Activated naive CD4-positive, alpha-beta T cell treated with anti-CD3 and anti-CD28 coated beads, Interleukin-2, amount 50 U/mL, for 72 hours (primary cell): ENCODE data around the gene DEFB129. TPM values are rescaled to one million over a fixed set of nuclear protein-coding genes. Genes with fewer than 3 reads are reported as not detected.
"Not testable (repeated sequence)": the region's sequence is repeated elsewhere in the genome, so short reads cannot be mapped to it uniquely, and the experiment has no call there.

Experiments used
- ATAC-seq, 2 donors: fragments of 150-1000 bp; cut with Tn5 transposase; 2 replicates each; pipeline ENCODE4 v1.10.0; 2021; ENCODE audit warnings: mild to moderate bottlenecking in 2 of 2, moderate library complexity in 2 of 2
- DNase-seq, 2 donors: peaks; one replicate each; pipeline ENCODE4 v3.0.0; 2021 to 2022; ENCODE audit warnings: low spot score in 2 of 2
- H3K27ac Mint-ChIP-seq, 2 donors: one replicate each; pipeline ENCODE4 v1.8.0; 2022; ENCODE audit warnings: mild to moderate bottlenecking in 2 of 2, mixed read lengths in 2 of 2
- H3K36me3 Mint-ChIP-seq, 2 donors: one replicate each; pipeline ENCODE4 v1.8.0; 2022; ENCODE audit warnings: mixed read lengths in 2 of 2
- H3K9me3 Mint-ChIP-seq, 2 donors: one replicate each; pipeline ENCODE4 v1.8.0; 2022; ENCODE audit warnings: mixed read lengths in 2 of 2
- total RNA-seq, 2 donors: library from RNA; stranded (reverse); gene quantifications; one replicate each; pipeline ENCODE4 v1.2.3, GENCODE V29; 2022

Gene DEFB129
- total RNA-seq, 2 donors from 2014 or later = not detected

DNA sequence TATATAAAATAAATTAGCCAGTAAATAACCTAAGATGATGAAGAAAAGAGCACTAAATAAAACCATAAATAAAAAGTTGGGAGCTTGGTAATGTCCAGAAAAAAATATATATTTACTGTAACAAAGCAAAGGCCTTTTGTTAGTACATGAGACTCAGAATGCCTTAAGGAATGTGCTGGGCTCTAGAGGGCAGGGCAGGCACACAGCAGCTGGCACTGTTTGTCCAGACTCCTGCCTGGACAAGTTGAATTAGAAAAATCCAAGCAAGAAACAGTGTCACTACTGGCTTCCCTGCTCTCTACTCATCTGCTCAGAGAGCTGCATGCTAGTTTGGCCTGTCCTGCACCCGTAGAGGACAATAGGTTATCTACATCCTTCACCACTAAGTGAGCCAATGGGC lies 8.8 kb downstream of the DEFB129 start:
- DNase-seq (no peak), ATAC-seq (no peak)
- H3K27ac Mint-ChIP-seq = no peak overlapping the region
- no peaks in the 10 kb centered on the region for H3K36me3 Mint-ChIP-seq
- peaks cover 0 to 4% of the 10 kb centered on the region in 2 donors for H3K9me3 Mint-ChIP-seq

DNA sequence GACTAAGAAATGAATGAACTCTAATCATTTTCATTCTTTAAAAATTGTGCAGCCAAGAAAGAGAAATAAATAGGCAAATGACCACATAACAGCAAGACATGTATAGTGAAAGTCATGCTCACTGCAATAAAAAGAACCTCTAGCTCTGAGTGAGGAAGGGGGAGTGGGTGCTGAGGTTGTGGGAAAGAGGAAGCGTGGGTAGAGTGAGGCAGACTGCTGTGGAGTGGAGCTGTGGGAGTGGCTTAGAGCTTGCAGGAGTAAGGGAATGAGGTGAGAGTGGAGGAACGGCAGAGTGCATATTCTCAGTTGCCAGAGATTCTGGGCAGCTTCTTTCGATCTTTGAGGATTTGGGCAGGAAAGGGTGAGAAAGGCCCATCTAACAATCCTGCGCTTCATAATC lies 10.4 kb downstream of the DEFB129 start:
- DNase-seq = peak in 1 of 2 donors; percentile 22
- no peaks in the 10 kb centered on the region for H3K9me3 Mint-ChIP-seq
- H3K36me3 Mint-ChIP-seq = no peaks in the 10 kb centered on the region
- ATAC-seq = peak; percentile 85 to 95
- peak overlapping the region; percentile 79 to 87 for H3K27ac Mint-ChIP-seq

DNA sequence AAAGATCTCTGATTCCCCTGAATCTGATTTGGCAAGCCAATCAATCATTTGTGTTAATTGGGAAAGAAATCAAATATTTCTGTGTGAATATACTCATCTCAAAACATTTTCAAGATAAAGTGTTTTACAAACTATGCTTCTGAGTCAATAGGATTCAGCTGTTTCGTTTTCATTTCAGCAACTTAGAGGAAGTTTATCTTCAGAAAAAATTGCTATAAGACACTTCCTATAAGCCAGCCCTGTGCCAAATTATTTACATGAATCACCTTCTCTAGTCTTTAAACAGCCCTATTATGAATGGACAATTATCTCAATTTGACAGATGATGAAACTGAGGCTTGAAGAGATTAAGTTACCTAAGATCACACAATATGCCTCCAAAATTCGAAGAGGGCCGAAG lies 10.9 kb downstream of the DEFB129 start:
- peak; percentile 68 to 89 for ATAC-seq
- Mint-ChIP-seq H3K9me3 (no peaks in the 10 kb centered on the region), H3K27ac (peak overlapping the region; percentile 79 to 87), H3K36me3 (no peaks in the 10 kb centered on the region)
- no peak for DNase-seq

DNA sequence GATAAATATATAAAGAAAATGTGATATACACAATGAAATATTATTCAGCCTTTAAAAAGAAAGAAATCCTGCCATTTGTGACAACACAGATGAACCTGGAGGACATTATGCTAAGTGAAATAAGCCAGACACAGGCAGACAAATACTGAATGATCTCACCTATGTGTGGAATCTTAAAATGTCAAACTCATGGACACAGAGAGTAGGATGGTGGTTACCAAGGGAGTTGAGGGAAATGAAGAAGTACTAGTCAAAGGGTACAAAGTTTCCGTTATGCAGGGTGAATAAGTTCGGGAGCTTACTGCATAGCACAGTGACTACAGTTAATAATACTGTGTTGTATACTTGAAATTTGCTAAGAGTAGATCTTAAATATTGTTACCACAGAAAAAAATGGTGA lies 15.8 kb downstream of the DEFB129 start:
- ATAC-seq = no peak
- H3K36me3 Mint-ChIP-seq = peaks cover 0 to 8% of the 10 kb centered on the region in 2 donors
- DNase-seq = no peak
- H3K9me3 Mint-ChIP-seq = no peaks in the 10 kb centered on the region
- no peak overlapping the region for H3K27ac Mint-ChIP-seq

DNA sequence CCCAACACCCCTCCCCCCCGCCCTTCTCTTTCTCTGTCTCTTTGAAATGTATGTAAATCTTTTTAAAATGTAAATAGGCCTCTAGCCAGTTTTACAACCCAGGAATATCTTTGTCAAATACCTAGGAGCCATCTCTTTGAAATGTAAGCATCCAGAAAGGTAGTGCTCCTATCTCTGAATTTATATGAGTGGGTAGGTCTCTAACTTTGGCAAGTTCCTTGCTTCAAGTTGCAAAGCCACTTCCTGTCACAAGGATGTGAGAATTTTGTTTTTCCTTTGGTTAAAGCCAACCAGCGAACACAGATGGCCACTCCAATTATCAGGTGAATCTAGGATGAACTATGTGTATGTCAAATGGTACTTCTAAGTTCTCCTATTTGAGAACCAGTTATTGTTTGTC lies 24.3 kb downstream of the DEFB129 start:
- H3K9me3 Mint-ChIP-seq = no peaks in the 10 kb centered on the region
- peaks cover 0 to 8% of the 10 kb centered on the region in 2 donors for H3K36me3 Mint-ChIP-seq
- no peak for DNase-seq
- ATAC-seq = no peak
- peak overlapping the region in 1 of 2 donors; percentile 49 for H3K27ac Mint-ChIP-seq

DNA sequence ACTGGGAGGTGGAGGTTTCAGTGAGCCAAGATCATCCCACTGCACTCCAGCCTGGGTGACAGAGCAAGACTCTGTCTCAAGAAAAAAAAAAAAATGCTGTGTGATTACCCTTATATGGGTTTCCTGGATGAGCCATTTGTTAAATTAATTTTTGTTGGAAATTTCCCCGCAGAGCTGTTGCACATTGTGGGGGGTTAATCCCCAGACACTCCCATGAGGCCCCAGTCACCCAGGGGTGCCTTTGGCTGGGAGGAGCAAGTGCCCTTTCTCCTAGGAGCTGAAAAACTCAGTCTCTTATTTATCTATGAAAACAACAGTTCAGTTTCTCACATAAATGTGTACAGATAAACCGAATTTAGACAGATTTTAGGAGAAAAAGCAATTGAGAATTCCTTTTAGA lies 25.7 kb downstream of the DEFB129 start:
- Mint-ChIP-seq H3K9me3 (no peaks in the 10 kb centered on the region), H3K27ac (no peak overlapping the region), H3K36me3 (no peaks in the 10 kb centered on the region)
- DNase-seq (no peak), ATAC-seq (no peak)

DNA sequence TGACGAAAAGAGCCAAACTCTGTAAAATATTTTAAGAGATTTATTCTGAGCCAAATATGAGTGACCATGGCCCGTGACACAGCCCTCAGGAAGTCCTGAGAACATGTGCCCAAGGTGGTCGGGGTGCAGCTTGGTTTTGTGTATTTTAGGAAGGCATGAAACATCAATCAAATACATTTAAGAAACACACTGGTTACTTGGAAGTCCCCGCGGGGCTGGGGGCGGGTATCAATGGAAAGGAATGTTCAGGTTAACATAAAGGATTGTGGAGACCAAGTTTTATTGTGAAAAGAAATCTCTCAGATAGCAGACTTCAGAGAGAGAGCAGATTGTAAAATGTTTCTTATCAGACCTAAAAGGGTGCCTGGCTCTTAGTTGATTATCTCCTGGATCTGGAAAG lies 26.4 kb downstream of the DEFB129 start:
- H3K36me3 Mint-ChIP-seq, H3K9me3 Mint-ChIP-seq, ATAC-seq, DNase-seq: not testable (repeated sequence)
- H3K27ac Mint-ChIP-seq = peak overlapping the region in 1 of 2 donors; percentile 14

DNA sequence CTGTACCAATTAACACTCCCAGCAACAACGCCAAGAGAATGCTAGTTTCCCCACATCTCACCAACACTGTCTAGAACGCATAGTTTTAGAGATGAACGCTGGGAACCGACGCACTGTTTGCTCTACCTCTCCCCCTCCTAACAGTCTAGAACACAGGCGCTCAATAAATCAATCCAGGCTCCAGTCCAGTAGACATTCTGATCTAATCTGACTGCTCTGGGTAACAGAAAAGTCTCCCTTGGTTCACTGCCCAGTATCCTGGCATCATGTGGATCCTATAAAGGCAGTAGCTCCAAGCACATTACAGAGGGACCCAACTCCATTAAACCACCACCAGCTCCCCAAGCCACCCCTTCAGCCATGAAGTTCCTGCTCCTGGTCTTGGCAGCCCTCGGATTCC lies 30.4 kb downstream of the DEFB129 start, which contains the start of gene DEFB132:
DEFB132 (plus strand) TSS at position 306 of the 400 bp plus-strand sequence; CDS start at position 361, 55 bp downstream.
- no peaks in the 10 kb centered on the region for H3K9me3 Mint-ChIP-seq
- ATAC-seq (no peak), DNase-seq (no peak)
- H3K36me3 Mint-ChIP-seq = no peaks in the 10 kb centered on the region
- H3K27ac Mint-ChIP-seq = peak within 1 kb of the TSS in 1 of 2 donors; percentile 4

DNA sequence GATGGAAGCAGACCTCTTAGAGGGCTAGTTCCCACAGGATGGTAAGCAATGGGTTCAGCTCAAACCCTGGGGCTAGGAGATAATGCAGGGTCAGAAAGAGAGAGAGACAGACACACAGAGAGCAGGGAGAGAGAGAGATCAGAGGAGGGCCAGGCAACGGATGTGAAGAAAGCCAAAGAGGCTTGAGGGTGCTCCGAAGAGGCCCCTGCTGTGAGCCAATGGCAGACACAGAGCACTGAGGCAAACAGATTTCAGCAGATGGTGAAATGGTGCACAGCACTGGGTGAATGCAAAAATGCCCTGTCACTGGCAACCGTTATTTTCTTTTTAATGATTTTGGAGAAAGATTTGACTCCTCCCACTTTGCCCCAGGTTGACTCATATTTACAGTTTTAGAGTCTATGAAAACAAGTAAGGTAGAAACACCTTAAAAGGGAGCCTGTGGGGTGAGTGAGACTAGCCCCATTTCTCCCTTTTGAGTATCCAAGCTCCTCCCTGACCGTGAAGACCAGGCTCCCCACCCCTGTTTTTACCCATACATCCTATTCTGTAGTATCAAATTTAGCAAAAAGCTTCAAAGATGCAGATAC lies 31.3 kb downstream of the DEFB129 start:
- ATAC-seq (peak; percentile 67 to 76), DNase-seq (no peak)
- peak overlapping the region in 1 of 2 donors; percentile 4 for H3K27ac Mint-ChIP-seq
- H3K9me3 Mint-ChIP-seq = no peaks in the 10 kb centered on the region
- H3K36me3 Mint-ChIP-seq = no peaks in the 10 kb centered on the region

DNA sequence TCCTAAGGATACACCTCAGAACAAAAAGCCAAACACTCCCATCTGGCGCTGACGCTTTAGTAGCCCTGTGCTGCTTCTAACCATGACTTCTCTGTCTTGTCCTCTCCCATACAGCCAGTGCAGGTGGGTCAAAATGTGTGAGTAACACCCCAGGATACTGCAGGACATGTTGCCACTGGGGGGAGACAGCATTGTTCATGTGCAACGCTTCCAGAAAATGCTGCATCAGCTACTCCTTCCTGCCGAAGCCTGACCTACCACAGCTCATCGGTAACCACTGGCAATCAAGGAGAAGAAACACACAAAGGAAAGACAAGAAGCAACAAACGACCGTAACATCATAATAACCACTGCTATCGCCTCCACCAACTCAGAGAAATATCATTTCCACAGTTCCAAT lies 31.9 kb downstream of the DEFB129 start:
- Mint-ChIP-seq H3K27ac (no peak overlapping the region), H3K36me3 (no peaks in the 10 kb centered on the region), H3K9me3 (no peaks in the 10 kb centered on the region)
- ATAC-seq (peak; percentile 28 to 41), DNase-seq (no peak)

DNA sequence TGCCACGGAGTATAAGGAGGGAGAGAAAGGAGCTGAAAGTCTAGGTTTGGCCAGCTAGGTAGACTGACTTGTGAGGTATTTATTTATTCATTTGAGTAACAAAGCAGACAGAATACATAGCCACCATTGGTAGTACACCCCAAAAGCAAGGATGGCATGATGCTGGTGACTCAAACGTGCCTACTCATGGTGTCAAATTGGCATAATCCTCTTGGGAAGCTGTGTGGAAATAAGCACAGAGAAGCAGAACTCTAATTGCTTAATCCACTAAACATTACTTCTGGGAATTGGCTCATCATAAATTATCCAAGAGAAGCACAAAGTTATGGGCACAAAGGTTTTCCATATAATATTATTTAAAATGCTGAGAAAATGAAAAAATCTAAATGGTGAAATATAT lies 32.9 kb downstream of the DEFB129 start:
- DNase-seq = no peak
- Mint-ChIP-seq H3K36me3 (no peaks in the 10 kb centered on the region), H3K27ac (no peak overlapping the region), H3K9me3 (no peaks in the 10 kb centered on the region)
- no peak for ATAC-seq

DNA sequence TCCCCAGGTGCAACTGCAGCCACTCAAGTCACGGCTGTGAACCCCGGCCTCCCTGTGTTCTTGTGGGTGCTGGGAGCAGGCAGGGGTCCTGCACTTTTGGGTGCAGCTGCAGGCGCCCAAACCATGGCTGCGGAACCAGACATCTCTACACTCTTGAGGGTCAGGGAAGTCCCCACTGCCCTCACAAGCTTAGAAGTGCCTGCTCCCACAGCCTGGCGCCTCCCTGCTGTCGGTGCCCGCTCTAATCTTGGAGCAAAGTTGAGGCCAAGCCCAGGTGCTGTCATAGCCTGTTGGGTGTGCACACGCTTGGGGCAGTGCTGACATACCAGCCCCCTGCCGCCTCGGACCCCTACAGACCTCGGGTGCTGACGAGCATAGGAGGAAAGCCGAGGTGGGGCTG lies 36.6 kb downstream of the DEFB129 start:
- H3K27ac Mint-ChIP-seq = no peak overlapping the region
- ATAC-seq = no peak

DNA sequence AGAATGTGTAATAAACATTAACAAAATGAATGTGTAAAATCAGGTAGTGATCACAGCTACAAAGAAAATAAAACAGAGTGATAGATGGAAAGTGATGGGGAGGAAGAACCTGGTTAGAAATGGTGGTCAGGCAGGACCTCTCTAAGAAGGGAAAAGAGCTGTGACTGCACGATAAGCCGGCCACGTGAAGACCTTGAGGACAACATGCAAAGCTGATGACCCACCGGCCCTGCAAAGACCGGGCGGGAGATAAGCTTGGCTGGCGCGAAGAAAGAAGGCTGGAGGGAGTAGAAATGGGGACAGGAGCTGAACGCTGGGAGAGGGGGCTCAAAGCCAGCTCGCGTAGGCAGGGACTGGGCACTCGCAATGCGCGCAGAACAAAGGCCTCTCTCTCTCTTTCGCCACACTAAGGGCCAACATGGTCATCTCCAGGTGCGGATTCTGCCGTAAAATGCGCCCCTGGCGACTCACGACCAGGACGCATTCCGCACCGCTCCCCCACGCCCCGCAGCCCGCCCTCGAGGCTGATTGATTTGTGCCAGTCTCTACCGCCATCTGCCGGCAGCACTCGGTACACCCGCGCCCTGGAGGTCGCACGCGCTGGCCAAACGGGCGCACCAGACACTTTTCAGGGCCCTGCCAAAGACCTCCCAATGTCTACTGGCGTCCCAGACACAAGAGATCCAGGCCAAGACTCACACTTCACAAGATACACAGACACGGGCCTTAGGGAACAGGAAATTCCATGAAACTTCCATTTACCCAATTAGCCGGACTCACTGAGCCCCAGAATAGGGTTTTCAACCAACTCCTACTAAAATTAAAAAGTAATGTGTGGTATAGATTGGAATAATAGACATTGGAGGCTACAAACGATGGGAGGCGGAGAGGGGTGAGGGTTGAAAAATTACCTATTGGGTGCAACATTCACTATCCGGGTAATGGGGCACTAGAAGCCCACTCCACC lies 39.8 kb downstream of the DEFB129 start:
- Mint-ChIP-seq H3K9me3 (no peaks in the 10 kb centered on the region), H3K27ac (peak overlapping the region; percentile 65 to 95), H3K36me3 (no peaks in the 10 kb centered on the region)
- peak; percentile 82 to 94 for DNase-seq
- peak; percentile 89 to 95 for ATAC-seq

More for the DNA sequence above, 36.6 kb downstream of the DEFB129 start:
- H3K9me3 Mint-ChIP-seq = no peaks in the 10 kb centered on the region
- no peaks in the 10 kb centered on the region for H3K36me3 Mint-ChIP-seq
- no peak for DNase-seq

DNA sequence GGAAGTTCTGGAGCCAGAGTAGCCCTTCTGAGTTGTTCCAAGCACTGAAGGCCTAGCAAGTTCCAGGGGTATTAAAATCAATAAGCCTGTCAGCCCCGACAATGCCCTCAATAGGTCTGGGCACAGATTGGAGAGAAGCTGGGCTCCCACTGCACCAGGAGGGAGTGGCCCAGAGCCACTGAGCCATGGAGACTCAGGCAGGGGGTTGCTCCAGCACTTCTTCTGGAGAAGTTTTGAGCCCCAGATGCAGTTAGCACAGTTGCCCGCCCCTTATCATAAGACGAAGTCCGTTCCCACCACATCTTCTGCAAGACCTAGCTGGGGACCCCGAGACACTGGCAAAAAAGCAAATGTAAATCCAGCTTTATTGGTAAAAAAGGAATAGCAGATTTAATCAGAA lies 43.5 kb downstream of the DEFB129 start:
- no peaks in the 10 kb centered on the region for H3K36me3 Mint-ChIP-seq
- ATAC-seq (no peak), DNase-seq (no peak)
- no peaks in the 10 kb centered on the region for H3K9me3 Mint-ChIP-seq
- peak overlapping the region in 1 of 2 donors; percentile 13 for H3K27ac Mint-ChIP-seq

DNA sequence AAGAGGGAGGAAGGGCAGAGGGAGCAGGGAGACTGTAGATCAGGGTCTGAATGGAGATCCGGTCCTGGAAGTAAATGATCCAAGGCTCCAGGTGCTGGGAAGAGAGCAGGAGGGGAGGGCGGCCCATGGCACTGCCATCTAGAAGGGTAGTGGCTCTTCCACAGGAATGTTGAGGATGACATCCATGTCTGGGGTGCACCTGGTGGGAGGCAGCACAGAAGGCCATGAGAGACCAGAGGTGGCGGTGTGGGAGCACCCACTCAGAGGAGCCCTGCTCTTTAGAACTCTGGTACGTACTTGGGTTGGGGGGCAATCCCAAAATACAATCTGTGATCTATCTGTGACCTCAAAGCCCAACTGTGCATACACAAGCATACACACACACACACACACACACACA lies 44.0 kb downstream of the DEFB129 start:
- Mint-ChIP-seq H3K9me3 (no peaks in the 10 kb centered on the region), H3K36me3 (peaks cover 0 to 3% of the 10 kb centered on the region in 2 donors), H3K27ac (no peak overlapping the region)
- DNase-seq = no peak
- ATAC-seq = no peak

DNA sequence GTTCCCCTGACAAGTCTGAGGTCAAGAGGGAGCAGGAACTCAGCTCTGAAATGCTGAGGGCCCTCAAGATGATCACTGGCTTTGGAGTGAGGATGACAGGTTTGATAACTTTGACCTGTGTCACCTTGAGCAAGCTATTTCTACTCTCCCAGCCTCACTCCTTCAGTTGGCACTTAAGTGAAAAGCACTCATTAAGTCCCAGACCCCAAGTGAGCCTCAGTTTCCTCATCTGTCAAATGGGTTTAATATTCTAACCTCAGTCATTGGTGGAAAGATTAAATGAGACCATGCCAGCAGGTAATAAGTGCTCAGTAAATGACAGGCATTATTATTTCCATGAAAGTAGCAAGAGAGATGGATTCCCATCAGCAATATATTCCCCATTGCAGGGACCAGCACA lies 44.5 kb downstream of the DEFB129 start:
- no peak for ATAC-seq
- H3K36me3 Mint-ChIP-seq = peaks cover 0 to 7% of the 10 kb centered on the region in 2 donors

DNA sequence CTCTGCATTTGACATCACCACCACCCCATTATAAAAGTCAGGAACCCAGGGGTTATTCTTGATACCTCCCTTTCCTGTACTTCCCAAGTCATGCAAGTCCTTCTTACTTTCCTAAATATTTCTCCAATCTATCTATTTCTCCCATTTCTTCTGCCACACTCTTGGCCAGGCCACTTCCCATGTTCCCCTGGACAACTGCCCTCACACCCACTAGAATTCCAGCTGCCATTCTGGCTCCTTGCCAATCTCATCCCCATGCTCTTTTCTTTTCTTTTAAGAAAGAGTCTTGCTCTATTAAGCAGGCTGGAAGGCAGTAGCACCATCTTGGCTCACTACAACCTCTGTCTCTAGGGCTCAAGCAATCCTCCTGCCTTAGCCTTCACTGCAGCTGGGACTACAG lies 45.7 kb downstream of the DEFB129 start:
- H3K36me3 Mint-ChIP-seq = peaks cover 0 to 9% of the 10 kb centered on the region in 2 donors
- no peak for ATAC-seq
- H3K9me3 Mint-ChIP-seq = no peaks in the 10 kb centered on the region
- DNase-seq = no peak
- no peak overlapping the region for H3K27ac Mint-ChIP-seq

More for the DNA sequence above, 44.5 kb downstream of the DEFB129 start:
- no peak for DNase-seq
- Mint-ChIP-seq H3K9me3 (no peaks in the 10 kb centered on the region), H3K27ac (no peak overlapping the region)
